Measurements from ENCODE around the gene SPATA46. TPM values are rescaled to one million over a fixed set of nuclear protein-coding genes. Genes with fewer than 3 reads are reported as not detected.

SPATA46 gene
- total and polyA plus RNA-seq, 9 of the 15 experiments (the other 6 are each of a cell fraction or from before 2014, with no cell fraction given), result 0.04 to 0.11 TPM; not detected in 7

DNA sequence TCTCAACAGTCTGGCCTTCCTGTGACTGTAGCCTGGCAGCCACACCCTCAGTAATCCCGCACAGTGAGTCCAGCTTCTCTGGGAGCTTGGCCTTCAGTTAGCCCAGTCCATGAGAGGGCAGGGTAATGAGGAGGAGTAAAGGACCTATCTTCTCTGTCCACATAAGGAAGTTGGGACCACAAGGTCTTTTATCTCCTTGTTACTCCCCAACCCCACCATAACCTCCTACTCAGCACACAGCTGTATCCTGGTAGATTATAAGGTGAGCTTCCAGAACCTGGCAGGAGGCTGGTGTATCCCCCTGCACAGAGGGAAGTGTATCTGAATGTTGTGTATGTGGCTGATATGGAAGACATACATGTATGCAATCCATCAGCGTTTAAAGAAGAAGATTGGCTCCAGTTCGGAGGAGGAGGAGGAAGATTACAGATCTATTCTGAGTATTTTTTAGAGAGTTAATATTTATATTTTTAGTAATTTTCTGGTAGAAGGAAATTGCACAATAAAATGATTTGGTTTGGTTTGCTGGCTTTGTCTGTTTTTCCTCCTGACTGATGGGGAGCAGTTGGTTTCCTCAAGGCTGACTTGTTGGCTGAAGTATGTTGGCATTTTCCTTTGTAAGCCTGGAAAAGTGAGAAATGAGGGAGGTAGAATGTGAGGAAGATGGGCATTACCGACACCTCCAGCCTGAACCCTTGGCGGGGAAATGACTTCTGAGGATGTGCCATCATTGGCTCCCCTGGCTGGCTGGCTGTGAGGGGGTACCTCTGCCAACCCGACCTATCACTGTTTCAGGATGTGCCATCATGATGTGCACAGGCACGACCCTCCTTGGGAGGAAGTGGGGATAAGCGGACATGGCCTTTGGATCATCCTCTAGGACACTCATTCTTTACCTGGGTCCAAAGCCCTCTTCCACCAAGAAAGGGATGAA, 9.9 kb upstream of the SPATA46 start:
- ATAC-seq (peak; percentile 70), FAIRE-seq (peak; percentile 95), DNase-seq (ENCODE audit: extremely low read depth in 1 of 4, low spot score in 3 of 4) (peak; percentile 76 to 95 (median 88))
- Histone ChIP-seq H3K4me3 (0 out of 2 replicates have a peak overlapping the region, but pooled peaks have one; percentile 2), H3K36me3 (ENCODE audit: control insufficient read depth, insufficient read depth, low read length) (no peaks in the 10 kb centered on the region; the same call in 2 of the 3 replicates), H3K79me2 (ENCODE audit: control insufficient read depth, insufficient read depth, low read length) (peaks cover 12% of the 10 kb centered on the region; the same call in 2 of the 3 replicates), H4K20me1 (replicated peaks; ENCODE audit: control insufficient read depth, insufficient read depth, low read length) (no peaks in the 10 kb centered on the region), H3K27ac (ENCODE audit: extremely low read depth, low read depth, low read length) (peak overlapping the region; percentile 69), H3K4me2 (ENCODE audit: insufficient read depth, low read length) (peak overlapping the region; percentile 73), H3K9me1 (ENCODE audit: control insufficient read depth, insufficient read depth, low read length) (peaks cover 7% of the 10 kb centered on the region), H2AFZ (ENCODE audit: low read depth, low read length) (no peak overlapping the region), H3K4me1 (replicated peaks in 1 of 2; ENCODE audit: control insufficient read depth in 2 of 2, insufficient read depth in 2 of 2, low read length in 2 of 2) (peaks cover 83 to 95% of the 10 kb centered on the region in 2 experiments), H3K9ac (ENCODE audit: insufficient read depth in 1 of 2, low read depth in 2 of 2, low read length in 2 of 2) (peak overlapping the region; percentile 45 to 71), H3K9me3 (replicated peaks; ENCODE audit: control insufficient read depth, insufficient read depth, low read depth, low read length) (no peaks in the 10 kb centered on the region), H3K27me3 (ENCODE audit: control insufficient read depth in 2 of 2, insufficient read depth in 2 of 2, low read length in 2 of 2) (no peaks in the 10 kb centered on the region)
- in situ Hi-C loops (cut with MboI), result no loop called here
- POLR2A ChIA-PET, result interaction anchor here (2.1 kb wide), 1 partner anchor 11 kb away, joined by 9 read pairs; no protein-coding TSS in a partner anchor
- no TSS peak for BruUV-seq (replicated peaks)
- WGBS (ENCODE audit: insufficient coverage, low coverage, missing lambda C conversion rate), result 33% methylated on average over 8 of the region's 8 CpGs
- CTCF ChIA-PET (ENCODE audit: low intra/inter-chr PET ratio), result no interaction called here
- intact Hi-C loops (cut with micrococcal nuclease), result loop anchor here (2.0 kb wide), 1 partner anchor 14 kb away; no protein-coding TSS in a partner anchor
- TF ChIP-seq KAT2B (IDR thresholded peaks at IDR 0.05; ENCODE audit: low read depth, low read length), result no peak
- TF ChIP-seq STAG1 (CRISPR knock-in tag; IDR thresholded peaks at IDR 0.05; ENCODE audit: borderline replicate concordance), result no peak
- no peak for TF ChIP-seq THRAP3 (IDR thresholded peaks at IDR 0.05; ENCODE audit: borderline replicate concordance)
- 0 out of 2 replicates have a peak, but pooled peaks have one; percentile 26 for TF ChIP-seq NFRKB (IDR thresholded peaks at IDR 0.05; ENCODE audit: low read depth)
- peak; percentile 52; the same call in 1 of the 2 replicates for TF ChIP-seq EZH2 (IDR thresholded peaks at IDR 0.05; ENCODE audit: borderline replicate concordance, low read depth, low read length)
- no peak for TF ChIP-seq ZBTB8A (IDR thresholded peaks at IDR 0.05; ENCODE audit: partially characterized antibody)
- no peak for TF ChIP-seq SUPT5H (IDR thresholded peaks at IDR 0.05)
- no peak for TF ChIP-seq E2F3 (CRISPR knock-in tag; IDR thresholded peaks at IDR 0.05)
- no peak for TF ChIP-seq ZNF121 (CRISPR knock-in tag; conservative IDR thresholded peaks at IDR 0.05)
- TF ChIP-seq CREB3 (tag; conservative IDR thresholded peaks at IDR 0.05; ENCODE audit: low read depth), result no peak
- no peak for TF ChIP-seq ZNF12 (CRISPR knock-in tag; IDR thresholded peaks at IDR 0.05)
- TF ChIP-seq BMI1 (IDR thresholded peaks at IDR 0.05; ENCODE audit: low read length), result no peak
- peak; percentile 61; the same call in 1 of the 2 replicates for TF ChIP-seq MTA1 (IDR thresholded peaks at IDR 0.05; ENCODE audit: borderline replicate concordance)
- peak; percentile 99 for TF ChIP-seq KLF16 (IDR thresholded peaks at IDR 0.05)
